KMS-11 (cell line): ENCODE measurements around the gene ANKRD44.

Experiments
- H2AFZ ChIP-seq: fragments of 200-600 bp; sonication (generic); 2 replicates; pipeline ENCODE4 v1.6.1; 2016; ENCODE audit warnings: antibody characterized with exemption, mixed run types, low read depth
- H3K27ac ChIP-seq: fragments of 200-600 bp; sonication (generic); 2 replicates; pipeline ENCODE4 v1.6.1; 2016; ENCODE audit warnings: mild to moderate bottlenecking, mixed run types
- H3K27me3 ChIP-seq: fragments of 200-600 bp; sonication (generic); 2 replicates; pipeline ENCODE4 v1.6.1; 2017; ENCODE audit warnings: mild to moderate bottlenecking, low read depth, mixed run types, moderate library complexity; ENCODE audit not compliant: insufficient read depth
- H3K36me3 ChIP-seq: fragments of 200-600 bp; sonication (generic); 2 replicates; pipeline ENCODE4 v1.6.1; 2017; ENCODE audit warnings: mild to moderate bottlenecking, mixed run types; ENCODE audit not compliant: insufficient read depth
- H3K4me1 ChIP-seq: fragments of 200-600 bp; sonication (generic); 2 replicates; pipeline ENCODE4 v1.6.1; 2016; ENCODE audit warnings: mild to moderate bottlenecking, low read depth, mixed run types; ENCODE audit not compliant: poor library complexity, severe bottlenecking
- H3K4me2 ChIP-seq: fragments of 200-600 bp; sonication (generic); 2 replicates; pipeline ENCODE4 v1.7.0; 2016; ENCODE audit warnings: mild to moderate bottlenecking, mixed run types
- H3K4me3 ChIP-seq: fragments of 200-600 bp; sonication (generic); IDR thresholded peaks from 2 replicates; pipeline ENCODE4 v1.6.1; 2017; ENCODE audit warnings: low read depth, low read length, mixed read lengths; ENCODE audit not compliant: insufficient read depth
- H3K79me2 ChIP-seq: fragments of 200-600 bp; sonication (generic); 2 replicates; pipeline ENCODE4 v1.6.1; 2016; ENCODE audit warnings: low read depth, mixed run types; ENCODE audit not compliant: insufficient read depth
- H3K9ac ChIP-seq: fragments of 200-600 bp; sonication (generic); 2 replicates; pipeline ENCODE4 v1.6.1; 2016; ENCODE audit warnings: mild to moderate bottlenecking, mixed run types
- H4K20me1 ChIP-seq: fragments of 200-600 bp; sonication (generic); 2 replicates; pipeline ENCODE4 v1.6.1; 2016; ENCODE audit warnings: mild to moderate bottlenecking, mixed run types; ENCODE audit not compliant: insufficient read depth
- CTCF ChIP-seq: fragments of 200-600 bp; sonication (generic); conservative IDR thresholded peaks from 2 replicates; pipeline ENCODE4 v1.6.1; 2017; ENCODE audit warnings: low read depth, mild to moderate bottlenecking, antibody characterized with exemption, low read length, moderate library complexity, mixed read lengths

Gene ANKRD44

GRCh38 chr2:197088694-197089093, 221.9 kb downstream of the ANKRD44 start:
- no peak overlapping the region for H3K4me2 ChIP-seq
- no peaks in the 10 kb centered on the region for H4K20me1 ChIP-seq
- no peak overlapping the region for H3K27ac ChIP-seq
- no peak overlapping the region for H3K9ac ChIP-seq
- H3K4me1 ChIP-seq, result no peaks in the 10 kb centered on the region
- no peaks in the 10 kb centered on the region for H3K79me2 ChIP-seq
- H3K4me3 ChIP-seq, result no peak overlapping the region
- H2AFZ ChIP-seq, result no peak overlapping the region
- no peaks in the 10 kb centered on the region for H3K27me3 ChIP-seq
- H3K36me3 ChIP-seq, result no peaks in the 10 kb centered on the region
- TF ChIP-seq CTCF, result no peak

GRCh38 chr2:197086500-197086899, 224.1 kb downstream of the ANKRD44 start:
- Histone ChIP-seq H3K27me3 (no peaks in the 10 kb centered on the region), H3K27ac (no peak overlapping the region), H3K9ac (no peak overlapping the region), H3K4me1 (no peaks in the 10 kb centered on the region), H3K4me3 (no peak overlapping the region), H2AFZ (no peak overlapping the region), H3K79me2 (no peaks in the 10 kb centered on the region), H3K4me2 (no peak overlapping the region), H3K36me3 (no peaks in the 10 kb centered on the region), H4K20me1 (no peaks in the 10 kb centered on the region)
- no peak for TF ChIP-seq CTCF

GRCh38 chr2:197085665-197086064, 224.9 kb downstream of the ANKRD44 start:
- Histone ChIP-seq H3K4me3 (no peak overlapping the region), H3K36me3 (no peaks in the 10 kb centered on the region), H3K27ac (no peak overlapping the region), H3K79me2 (no peaks in the 10 kb centered on the region), H4K20me1 (no peaks in the 10 kb centered on the region), H2AFZ (no peak overlapping the region), H3K4me1 (no peaks in the 10 kb centered on the region), H3K27me3 (no peaks in the 10 kb centered on the region), H3K4me2 (no peak overlapping the region), H3K9ac (no peak overlapping the region)
- no peak for TF ChIP-seq CTCF

- no peaks in the 10 kb centered on the region for H4K20me1 ChIP-seq
- TF ChIP-seq CTCF, result no peak
- H3K4me2 ChIP-seq, result no peak overlapping the region
- no peak overlapping the region for H3K27ac ChIP-seq
- no peaks in the 10 kb centered on the region for H3K27me3 ChIP-seq
- H3K9ac ChIP-seq, result no peak overlapping the region
- no peak overlapping the region for H3K4me3 ChIP-seq
- H3K4me1 ChIP-seq, result no peaks in the 10 kb centered on the region
- no peak overlapping the region for H2AFZ ChIP-seq
- no peaks in the 10 kb centered on the region for H3K79me2 ChIP-seq
- no peaks in the 10 kb centered on the region for H3K36me3 ChIP-seq
Measured at GRCh38 chr2:197081294-197081693, 229.3 kb downstream of the ANKRD44 start.
